ENCODE results near the gene TAS2R8. TPM values are rescaled to one million over a fixed set of nuclear protein-coding genes. Genes with fewer than 3 reads are reported as not detected.
"Not testable (repeated sequence)": the region's sequence is repeated elsewhere in the genome, so short reads cannot be mapped to it uniquely, and the experiment has no call there.

The TAS2R8 gene
- total RNA-seq, 4 donors from 2014 or later: not detected

DNA sequence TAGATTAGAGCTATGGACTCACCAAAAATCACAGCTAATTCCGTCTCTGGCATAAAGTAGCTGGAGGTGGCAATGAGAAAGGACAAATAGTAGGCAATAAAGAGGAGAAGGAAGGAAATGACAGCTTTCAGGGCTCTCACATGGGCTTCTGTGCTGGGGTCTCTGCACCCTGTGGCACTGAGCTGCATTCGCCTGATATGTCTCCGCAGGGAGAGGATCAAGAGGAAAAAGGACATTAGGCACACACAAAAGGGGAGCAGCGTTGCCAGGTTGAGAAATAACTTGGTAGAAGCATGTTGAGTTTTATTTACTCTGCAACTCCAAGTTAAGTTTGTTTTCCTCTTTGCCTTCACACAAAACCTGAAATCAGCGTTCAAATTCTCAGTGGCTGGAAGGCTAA lies 5.3 kb downstream of the TAS2R8 start:
- no peak for TF ChIP-seq EP300 (IDR thresholded peaks at IDR 0.05)
- TF ChIP-seq, protein P1, sequence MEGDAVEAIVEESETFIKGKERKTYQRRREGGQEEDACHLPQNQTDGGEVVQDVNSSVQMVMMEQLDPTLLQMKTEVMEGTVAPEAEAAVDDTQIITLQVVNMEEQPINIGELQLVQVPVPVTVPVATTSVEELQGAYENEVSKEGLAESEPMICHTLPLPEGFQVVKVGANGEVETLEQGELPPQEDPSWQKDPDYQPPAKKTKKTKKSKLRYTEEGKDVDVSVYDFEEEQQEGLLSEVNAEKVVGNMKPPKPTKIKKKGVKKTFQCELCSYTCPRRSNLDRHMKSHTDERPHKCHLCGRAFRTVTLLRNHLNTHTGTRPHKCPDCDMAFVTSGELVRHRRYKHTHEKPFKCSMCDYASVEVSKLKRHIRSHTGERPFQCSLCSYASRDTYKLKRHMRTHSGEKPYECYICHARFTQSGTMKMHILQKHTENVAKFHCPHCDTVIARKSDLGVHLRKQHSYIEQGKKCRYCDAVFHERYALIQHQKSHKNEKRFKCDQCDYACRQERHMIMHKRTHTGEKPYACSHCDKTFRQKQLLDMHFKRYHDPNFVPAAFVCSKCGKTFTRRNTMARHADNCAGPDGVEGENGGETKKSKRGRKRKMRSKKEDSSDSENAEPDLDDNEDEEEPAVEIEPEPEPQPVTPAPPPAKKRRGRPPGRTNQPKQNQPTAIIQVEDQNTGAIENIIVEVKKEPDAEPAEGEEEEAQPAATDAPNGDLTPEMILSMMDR (IDR thresholded peaks at IDR 0.05): no peak
- TF ChIP-seq POLR2A (IDR thresholded peaks at IDR 0.05; ENCODE audit: low read depth): no peak
- no peak for TF ChIP-seq POLR2AphosphoS5 (IDR thresholded peaks at IDR 0.05)

DNA sequence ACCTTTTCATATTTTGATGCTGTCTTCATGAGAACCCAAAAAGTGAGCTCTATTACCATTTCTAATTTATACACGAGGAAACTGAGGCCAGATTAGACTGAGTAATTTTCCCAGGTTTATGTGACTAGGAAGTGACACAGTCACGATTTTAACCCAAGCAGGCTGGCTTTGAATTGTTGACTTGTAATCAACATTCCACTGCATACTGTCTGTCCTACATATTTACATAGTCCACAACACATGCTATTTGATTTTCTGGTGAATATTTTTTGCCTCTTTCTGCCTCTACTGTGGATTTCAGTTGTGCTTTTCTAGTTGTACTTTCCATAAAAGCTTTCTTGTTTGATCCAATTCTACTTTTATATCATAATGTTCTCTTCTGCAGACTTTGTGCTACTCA lies 12.9 kb downstream of the TAS2R8 start:
- TF ChIP-seq POLR2AphosphoS5 (IDR thresholded peaks at IDR 0.05): no peak
- TF ChIP-seq EP300 (IDR thresholded peaks at IDR 0.05): no peak
- TF ChIP-seq POLR2A (IDR thresholded peaks at IDR 0.05; ENCODE audit: low read depth): no peak
- TF ChIP-seq, protein P1 (IDR thresholded peaks at IDR 0.05): no peak
- intact Hi-C loops (cut with DNase I): no loop called here
- WGBS: 69% methylated on average over 2 of the region's 2 CpGs

More for the DNA sequence above, 5.3 kb downstream of the TAS2R8 start:
- H3K4me3 ChIP-seq: no peak overlapping the region
- intact Hi-C loops (cut with DNase I): no loop called here
- H3K9me3 ChIP-seq: no peaks in the 10 kb centered on the region
- WGBS: 69% methylated on average over 5 of the region's 5 CpGs
- no peak for DNase-seq (ENCODE audit: extremely low spot score)
- H3K4me1 ChIP-seq: no peaks in the 10 kb centered on the region
- no peak overlapping the region for H3K27ac ChIP-seq (replicated peaks in 1 of 4)
- no peaks in the 10 kb centered on the region for H3K36me3 ChIP-seq
- peaks cover 0 to 3% (median 0%) of the 10 kb centered on the region in 4 donors for H3K27me3 ChIP-seq

DNA sequence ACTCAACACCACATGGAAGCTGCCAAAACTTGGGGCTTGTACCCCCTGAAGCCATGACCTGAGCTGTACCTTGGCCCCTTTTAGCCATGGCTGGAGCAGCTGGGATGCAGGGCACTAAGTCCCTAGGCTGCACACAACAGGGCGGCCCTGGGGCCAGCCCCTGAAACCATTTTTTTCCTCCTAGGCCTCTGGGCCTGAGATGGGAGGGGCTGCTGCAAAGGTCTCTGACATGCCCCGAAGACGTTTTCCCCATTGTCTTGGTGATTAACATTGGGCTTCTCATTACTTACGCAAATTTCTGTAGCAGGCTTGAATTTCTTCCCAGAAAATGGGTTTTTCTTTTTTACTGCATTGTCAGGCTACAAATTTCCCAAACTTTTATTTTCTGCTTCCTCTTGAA lies 15.3 kb downstream of the TAS2R8 start:
- 76% methylated on average over 2 of the region's 4 CpGs for WGBS
- H3K27ac ChIP-seq (replicated peaks in 1 of 4); H3K27me3 ChIP-seq; H3K4me3 ChIP-seq; intact Hi-C loops (cut with DNase I); DNase-seq (ENCODE audit: extremely low spot score); H3K9me3 ChIP-seq; H3K36me3 ChIP-seq; H3K4me1 ChIP-seq: not testable (repeated sequence)

More for the DNA sequence above, 12.9 kb downstream of the TAS2R8 start:
- no peaks in the 10 kb centered on the region for H3K27me3 ChIP-seq
- H3K27ac ChIP-seq (replicated peaks in 1 of 4): no peak overlapping the region
- H3K9me3 ChIP-seq: no peaks in the 10 kb centered on the region
- no peaks in the 10 kb centered on the region for H3K36me3 ChIP-seq
- H3K4me1 ChIP-seq: no peaks in the 10 kb centered on the region
- no peak for DNase-seq (ENCODE audit: extremely low spot score)
- H3K4me3 ChIP-seq: no peak overlapping the region

DNA sequence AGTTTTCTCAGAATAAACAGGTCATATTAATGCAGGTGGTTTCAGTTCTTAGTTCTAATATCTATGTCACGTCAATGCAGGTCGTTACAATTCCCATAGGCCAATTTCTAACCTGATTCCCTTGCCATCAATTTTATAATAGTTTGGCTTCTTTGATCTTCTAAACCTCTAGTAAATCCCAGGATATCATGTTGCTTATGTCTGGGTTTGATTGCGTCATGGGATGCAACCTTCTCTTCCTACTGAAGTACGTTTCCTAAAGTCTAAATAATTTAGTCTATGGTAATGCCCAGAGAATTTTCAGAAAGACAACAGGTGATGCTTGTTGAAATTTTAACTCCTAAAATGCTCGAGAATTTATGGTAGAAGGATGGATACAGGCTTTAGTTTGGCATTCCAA lies 23.8 kb downstream of the TAS2R8 start:
- TF ChIP-seq POLR2AphosphoS5 (IDR thresholded peaks at IDR 0.05) (no peak), POLR2A (IDR thresholded peaks at IDR 0.05; ENCODE audit: low read depth) (no peak), EP300 (IDR thresholded peaks at IDR 0.05) (no peak)
- TF ChIP-seq, protein P1 (IDR thresholded peaks at IDR 0.05): no peak
- no peak for DNase-seq (ENCODE audit: extremely low spot score)
- Histone ChIP-seq H3K27me3 (no peaks in the 10 kb centered on the region), H3K36me3 (no peaks in the 10 kb centered on the region), H3K9me3 (no peaks in the 10 kb centered on the region), H3K4me3 (no peak overlapping the region), H3K27ac (replicated peaks in 1 of 4) (no peak overlapping the region), H3K4me1 (no peaks in the 10 kb centered on the region)
- intact Hi-C loops (cut with DNase I): no loop called here
- 75% methylated on average over 5 of the region's 5 CpGs for WGBS

DNA sequence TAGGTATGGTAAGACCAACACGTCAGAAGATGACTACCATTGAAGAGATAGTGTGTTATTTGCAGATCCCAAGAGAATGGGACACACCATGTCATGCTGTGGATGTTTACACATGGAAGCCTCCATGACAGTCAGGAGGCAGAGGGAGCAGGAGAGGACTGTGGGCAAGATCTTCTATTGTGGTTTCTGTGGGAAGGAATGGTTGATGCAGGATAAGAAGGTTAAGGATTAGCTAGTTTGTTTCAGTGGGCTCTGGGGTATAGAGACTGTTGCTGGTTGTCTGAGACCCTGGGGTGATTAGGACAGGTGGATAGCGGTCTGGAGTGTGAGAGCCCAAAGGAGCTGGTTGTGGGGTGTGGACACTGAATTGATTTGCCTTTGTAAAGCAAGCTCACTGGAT lies 28.0 kb downstream of the TAS2R8 start:
- no peak for DNase-seq (ENCODE audit: extremely low spot score)
- TF ChIP-seq, protein P1 (IDR thresholded peaks at IDR 0.05): no peak
- TF ChIP-seq EP300 (IDR thresholded peaks at IDR 0.05): no peak
- no peak for TF ChIP-seq POLR2AphosphoS5 (IDR thresholded peaks at IDR 0.05)
- TF ChIP-seq POLR2A (IDR thresholded peaks at IDR 0.05; ENCODE audit: low read depth): no peak
- H3K36me3 ChIP-seq: no peaks in the 10 kb centered on the region
- H3K27me3 ChIP-seq: no peaks in the 10 kb centered on the region
- 86% methylated on average over 2 of the region's 2 CpGs for WGBS
- H3K4me1 ChIP-seq: no peaks in the 10 kb centered on the region
- no peak overlapping the region for H3K4me3 ChIP-seq
- intact Hi-C loops (cut with DNase I): no loop called here
- H3K27ac ChIP-seq (replicated peaks in 1 of 4): no peak overlapping the region
- H3K9me3 ChIP-seq: no peaks in the 10 kb centered on the region
